ENCODE measurements around the gene MAP1S.

The MAP1S gene

DNA sequence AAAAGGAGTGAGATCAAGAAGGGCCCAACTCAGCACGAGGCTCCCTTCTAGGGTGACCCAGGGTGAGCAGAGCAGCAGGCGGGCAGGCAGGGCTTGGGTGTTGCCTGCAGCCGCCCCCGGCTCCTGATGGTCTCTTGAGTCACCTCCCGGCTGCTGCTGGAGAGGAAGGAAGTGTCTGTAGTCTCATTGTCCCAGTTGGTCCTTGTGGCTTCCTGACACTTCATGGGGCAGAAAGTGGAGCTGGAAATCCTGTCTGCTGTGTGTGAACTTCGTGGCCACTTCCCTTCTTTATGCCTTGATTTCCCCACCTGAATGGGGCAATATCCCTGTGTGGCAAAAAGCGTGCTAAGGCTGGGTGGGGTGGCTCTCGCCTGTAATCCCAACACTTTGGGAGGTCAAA, 2.5 kb downstream of the MAP1S start:
- H3K9ac ChIP-seq (ENCODE audit: low read length) = no peak overlapping the region
- H2BK120ac ChIP-seq (ENCODE audit: insufficient read depth, low read length, poor library complexity) = no peak overlapping the region
- no peaks in the 10 kb centered on the region for H3K27me3 ChIP-seq (ENCODE audit: insufficient read depth, low read length)
- H3K4ac ChIP-seq (ENCODE audit: low read depth, low read length) = no peak overlapping the region
- peaks cover 3% of the 10 kb centered on the region for H3K79me1 ChIP-seq (ENCODE audit: low read length)
- no peak overlapping the region for H2BK5ac ChIP-seq (ENCODE audit: low read depth, low read length, poor library complexity)
- no peak overlapping the region for H3K18ac ChIP-seq (ENCODE audit: low read length)
- no peak overlapping the region for H4K8ac ChIP-seq (ENCODE audit: low read depth, low read length)
- no peak overlapping the region for H3K14ac ChIP-seq (ENCODE audit: low read length)
- H2BK12ac ChIP-seq (ENCODE audit: low read length) = no peak overlapping the region
- peaks cover 32 to 35% of the 10 kb centered on the region in 2 experiments for H3K36me3 ChIP-seq (ENCODE audit: control insufficient read depth in 1 of 2, insufficient read depth in 2 of 2, low read length in 2 of 2)
- H4K91ac ChIP-seq (ENCODE audit: low read depth, low read length) = no peak overlapping the region
- DNase-seq = no peak
- peaks cover 13 to 14% of the 10 kb centered on the region in 2 experiments for H3K4me1 ChIP-seq (ENCODE audit: control insufficient read depth in 1 of 2, insufficient read depth in 2 of 2, low read length in 2 of 2)
- H3K4me3 ChIP-seq (ENCODE audit: low read depth, low read length) = no peak overlapping the region
- H3K4me2 ChIP-seq (ENCODE audit: low read length) = no peak overlapping the region
- H2AK5ac ChIP-seq (ENCODE audit: low read length) = no peak overlapping the region
- no CpG with 5 or more reads among the region's 8 CpGs for WGBS (ENCODE audit: extremely low coverage, insufficient coverage, insufficient read length)
- no peak overlapping the region for H3K23ac ChIP-seq (ENCODE audit: low read length)
- no peak overlapping the region for H4K12ac ChIP-seq (ENCODE audit: low read depth, low read length)
- no peak overlapping the region for H2AFZ ChIP-seq (ENCODE audit: insufficient read depth, low read length, poor library complexity)
- H3K9me3 ChIP-seq (ENCODE audit: insufficient read depth, low read depth, low read length) = no peaks in the 10 kb centered on the region
- peaks cover 9% of the 10 kb centered on the region for H3K79me2 ChIP-seq (ENCODE audit: control insufficient read depth, insufficient read depth, low read length, poor library complexity)
- H3K27ac ChIP-seq (ENCODE audit: low read depth, low read length) = no peak overlapping the region

DNA sequence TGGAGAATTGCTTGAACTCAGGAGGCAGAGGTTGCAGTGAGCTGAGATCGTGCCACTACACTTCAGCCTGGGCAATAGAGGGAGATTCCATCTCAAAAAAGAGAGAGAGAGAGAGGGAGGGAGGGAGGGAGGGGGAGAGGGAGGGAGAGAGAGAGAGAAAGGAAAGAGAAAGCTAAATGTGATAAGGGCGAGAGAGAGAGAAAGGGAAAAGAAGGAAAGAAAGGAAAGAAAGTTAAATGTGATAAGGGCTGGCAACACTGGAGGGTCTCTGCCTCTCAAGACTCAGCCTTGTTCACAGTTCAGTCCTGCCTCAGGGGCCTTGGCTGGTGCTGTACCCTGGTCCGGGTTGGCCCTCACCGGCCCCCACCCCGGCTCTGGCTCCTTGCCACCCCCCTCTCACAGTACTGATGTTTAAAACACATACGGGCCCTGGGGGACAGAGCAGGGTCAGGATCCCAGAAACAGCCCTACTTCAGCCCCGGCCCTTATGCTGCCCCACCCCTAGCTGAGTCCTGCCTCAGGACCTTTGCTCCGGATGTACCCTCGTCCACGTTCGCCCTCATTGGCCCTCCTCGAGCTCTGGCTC, 3.5 kb downstream of the MAP1S start:
- WGBS (ENCODE audit: extremely low coverage, insufficient coverage, insufficient read length) = 100% methylated on average over 1 of the region's 12 CpGs
- H4K12ac ChIP-seq (ENCODE audit: low read depth, low read length) = no peak overlapping the region
- H3K9me3 ChIP-seq (ENCODE audit: insufficient read depth, low read depth, low read length) = no peaks in the 10 kb centered on the region

DNA sequence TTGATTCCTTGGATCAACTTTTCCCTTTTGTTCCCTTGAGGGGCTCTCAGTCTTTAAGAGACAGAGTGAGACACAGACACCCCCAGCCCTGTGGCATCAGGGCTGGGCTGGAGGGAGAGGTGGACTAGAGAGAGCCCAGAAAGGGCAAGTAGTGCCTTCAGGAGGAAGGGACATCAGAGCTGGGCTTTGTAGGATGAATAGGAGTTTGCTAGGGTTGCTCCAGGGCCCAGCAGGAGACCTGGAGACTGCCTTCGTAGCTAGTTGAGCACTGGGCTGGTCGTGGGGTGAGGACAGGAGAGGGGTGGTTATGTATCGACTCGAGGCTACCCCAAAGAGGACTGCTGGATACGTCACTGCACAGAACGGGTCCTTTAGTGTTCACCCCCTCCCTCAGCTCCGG, 5.4 kb downstream of the MAP1S start:
- no peak overlapping the region for H3K23ac ChIP-seq (ENCODE audit: low read length)
- WGBS (ENCODE audit: extremely low coverage, insufficient coverage, insufficient read length) = no CpG with 5 or more reads among the region's 7 CpGs
- H2BK120ac ChIP-seq (ENCODE audit: insufficient read depth, low read length, poor library complexity) = no peak overlapping the region

More for the DNA sequence above, 3.5 kb downstream of the MAP1S start:
- Histone ChIP-seq H3K4ac (ENCODE audit: low read depth, low read length) (no peak overlapping the region), H2AK5ac (ENCODE audit: low read length) (no peak overlapping the region), H2BK5ac (ENCODE audit: low read depth, low read length, poor library complexity) (no peak overlapping the region), H3K4me3 (ENCODE audit: low read depth, low read length) (no peak overlapping the region), H3K36me3 (ENCODE audit: control insufficient read depth in 1 of 2, insufficient read depth in 2 of 2, low read length in 2 of 2) (peaks cover 41 to 45% of the 10 kb centered on the region in 2 experiments), H2BK12ac (ENCODE audit: low read length) (no peak overlapping the region), H3K4me2 (ENCODE audit: low read length) (no peak overlapping the region), H3K23ac (ENCODE audit: low read length) (no peak overlapping the region), H2BK120ac (ENCODE audit: insufficient read depth, low read length, poor library complexity) (no peak overlapping the region), H3K18ac (ENCODE audit: low read length) (no peak overlapping the region), H4K91ac (ENCODE audit: low read depth, low read length) (no peak overlapping the region), H2AFZ (ENCODE audit: insufficient read depth, low read length, poor library complexity) (no peak overlapping the region), H3K14ac (ENCODE audit: low read length) (no peak overlapping the region), H3K27ac (ENCODE audit: low read depth, low read length) (no peak overlapping the region), H3K79me1 (ENCODE audit: low read length) (peaks cover 3% of the 10 kb centered on the region), H3K79me2 (ENCODE audit: control insufficient read depth, insufficient read depth, low read length, poor library complexity) (peaks cover 9% of the 10 kb centered on the region), H3K27me3 (ENCODE audit: insufficient read depth, low read length) (no peaks in the 10 kb centered on the region), H4K8ac (ENCODE audit: low read depth, low read length) (no peak overlapping the region), H3K9ac (ENCODE audit: low read length) (no peak overlapping the region), H3K4me1 (ENCODE audit: control insufficient read depth in 1 of 2, insufficient read depth in 2 of 2, low read length in 2 of 2) (peaks cover 13 to 14% of the 10 kb centered on the region in 2 experiments)
- DNase-seq = no peak

DNA sequence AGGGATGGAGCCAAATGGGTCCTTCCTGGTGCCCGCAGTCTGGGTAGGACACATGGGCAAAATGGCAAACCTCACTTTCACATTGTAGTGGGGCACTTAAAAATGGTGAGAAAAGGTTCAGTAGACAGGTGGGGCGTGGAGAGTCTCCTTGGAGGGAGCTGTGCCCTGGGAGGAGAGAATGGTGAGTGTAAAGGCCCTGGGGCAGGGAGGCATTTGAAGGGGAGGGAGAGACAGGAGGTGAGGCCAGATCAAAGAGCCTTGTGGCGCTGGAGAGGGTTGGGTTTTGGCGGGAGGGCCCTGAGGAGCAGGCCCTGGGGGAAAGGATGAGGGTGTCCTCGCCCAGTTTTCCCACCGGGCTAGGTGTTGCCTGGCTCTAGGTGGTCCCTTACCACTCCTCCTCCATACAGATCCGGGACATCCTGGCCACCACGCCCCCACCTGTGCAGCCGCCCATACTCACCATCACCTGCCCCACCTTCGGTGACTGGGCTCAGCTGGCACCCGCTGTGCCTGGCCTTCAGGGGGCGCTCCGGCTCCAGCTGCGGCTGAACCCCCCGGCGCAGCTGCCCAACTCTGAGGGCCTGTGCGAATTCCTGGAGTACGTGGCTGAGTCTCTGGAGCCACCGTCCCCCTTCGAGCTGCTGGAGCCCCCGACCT, 6.3 kb downstream of the MAP1S start:
- Histone ChIP-seq H3K4me3 (ENCODE audit: low read depth, low read length) (no peak overlapping the region), H3K9ac (ENCODE audit: low read length) (no peak overlapping the region), H3K14ac (ENCODE audit: low read length) (no peak overlapping the region), H3K27ac (ENCODE audit: low read depth, low read length) (no peak overlapping the region), H3K4ac (ENCODE audit: low read depth, low read length) (no peak overlapping the region), H2AK5ac (ENCODE audit: low read length) (no peak overlapping the region), H2AFZ (ENCODE audit: insufficient read depth, low read length, poor library complexity) (no peak overlapping the region), H4K12ac (ENCODE audit: low read depth, low read length) (no peak overlapping the region), H4K91ac (ENCODE audit: low read depth, low read length) (no peak overlapping the region), H2BK120ac (ENCODE audit: insufficient read depth, low read length, poor library complexity) (no peak overlapping the region), H2BK5ac (ENCODE audit: low read depth, low read length, poor library complexity) (no peak overlapping the region), H3K27me3 (ENCODE audit: insufficient read depth, low read length) (no peaks in the 10 kb centered on the region), H2BK12ac (ENCODE audit: low read length) (no peak overlapping the region), H3K79me2 (ENCODE audit: control insufficient read depth, insufficient read depth, low read length, poor library complexity) (peaks cover 1% of the 10 kb centered on the region), H3K18ac (ENCODE audit: low read length) (no peak overlapping the region), H3K23ac (ENCODE audit: low read length) (no peak overlapping the region), H3K36me3 (ENCODE audit: control insufficient read depth in 1 of 2, insufficient read depth in 2 of 2, low read length in 2 of 2) (peaks cover 63 to 67% of the 10 kb centered on the region in 2 experiments), H3K79me1 (ENCODE audit: low read length) (no peaks in the 10 kb centered on the region), H3K4me2 (ENCODE audit: low read length) (no peak overlapping the region), H4K8ac (ENCODE audit: low read depth, low read length) (no peak overlapping the region), H3K9me3 (ENCODE audit: insufficient read depth, low read depth, low read length) (no peaks in the 10 kb centered on the region), H3K4me1 (ENCODE audit: control insufficient read depth in 1 of 2, insufficient read depth in 2 of 2, low read length in 2 of 2) (peaks cover under 1% of the 10 kb centered on the region in 2 experiments)
- no peak for DNase-seq
- WGBS (ENCODE audit: extremely low coverage, insufficient coverage, insufficient read length) = no CpG with 5 or more reads among the region's 21 CpGs

More for the DNA sequence above, 5.4 kb downstream of the MAP1S start:
- Histone ChIP-seq H3K27ac (ENCODE audit: low read depth, low read length) (no peak overlapping the region), H2AK5ac (ENCODE audit: low read length) (no peak overlapping the region), H3K27me3 (ENCODE audit: insufficient read depth, low read length) (no peaks in the 10 kb centered on the region), H3K4me3 (ENCODE audit: low read depth, low read length) (no peak overlapping the region), H4K8ac (ENCODE audit: low read depth, low read length) (no peak overlapping the region), H3K18ac (ENCODE audit: low read length) (no peak overlapping the region), H3K4me1 (ENCODE audit: control insufficient read depth in 1 of 2, insufficient read depth in 2 of 2, low read length in 2 of 2) (peaks cover 8% of the 10 kb centered on the region in 2 experiments), H2AFZ (ENCODE audit: insufficient read depth, low read length, poor library complexity) (no peak overlapping the region), H3K4me2 (ENCODE audit: low read length) (no peak overlapping the region), H3K79me1 (ENCODE audit: low read length) (peaks cover 2% of the 10 kb centered on the region), H2BK5ac (ENCODE audit: low read depth, low read length, poor library complexity) (no peak overlapping the region), H3K79me2 (ENCODE audit: control insufficient read depth, insufficient read depth, low read length, poor library complexity) (peaks cover 7% of the 10 kb centered on the region), H3K36me3 (ENCODE audit: control insufficient read depth in 1 of 2, insufficient read depth in 2 of 2, low read length in 2 of 2) (peaks cover 57 to 61% of the 10 kb centered on the region in 2 experiments), H2BK12ac (ENCODE audit: low read length) (no peak overlapping the region), H4K91ac (ENCODE audit: low read depth, low read length) (no peak overlapping the region), H3K4ac (ENCODE audit: low read depth, low read length) (no peak overlapping the region), H3K9me3 (ENCODE audit: insufficient read depth, low read depth, low read length) (no peaks in the 10 kb centered on the region), H4K12ac (ENCODE audit: low read depth, low read length) (no peak overlapping the region), H3K14ac (ENCODE audit: low read length) (no peak overlapping the region), H3K9ac (ENCODE audit: low read length) (no peak overlapping the region)
- DNase-seq = no peak

Measured in trophoblast cell (in vitro differentiated cells and primary cell).